Measurements from ENCODE around the gene HBD. TPM values are rescaled to one million over a fixed set of nuclear protein-coding genes. Genes with fewer than 3 reads are reported as not detected.

The HBD gene
- total RNA-seq, 1 experiment from 2014 or later, result 0.32 TPM

GRCh38 chr11:5233307-5233706, 976 bp downstream of the HBD start:
- DNase-seq (ENCODE audit: low read depth), result no peak

DNA sequence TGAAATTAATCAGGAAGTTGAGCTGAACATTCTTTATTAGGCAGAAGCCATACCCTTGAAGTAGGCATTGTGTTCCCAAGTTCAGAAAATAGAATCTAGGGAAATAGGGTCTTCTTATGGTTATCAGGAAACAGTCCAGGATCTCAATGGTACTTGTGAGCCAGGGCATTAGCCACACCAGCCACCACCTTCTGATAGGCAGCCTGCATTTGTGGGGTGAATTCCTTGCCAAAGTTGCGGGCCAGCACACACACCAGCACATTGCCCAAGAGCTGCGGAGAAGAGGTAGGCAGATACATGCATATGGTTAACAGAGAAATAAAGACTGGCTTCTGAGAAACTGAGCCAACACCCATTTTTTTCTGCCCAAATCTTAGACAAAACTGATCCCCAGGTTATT, 1.5 kb downstream of the HBD start:
- no peak for DNase-seq (ENCODE audit: low read depth)

- DNase-seq (ENCODE audit: low read depth), result no peak
Measured at GRCh38 chr11:5232176-5232575, 2.1 kb downstream of the HBD start.

GRCh38 chr11:5231111-5231510, 3.2 kb downstream of the HBD start:
- DNase-seq (ENCODE audit: low read depth), result no peak

- no peak for DNase-seq (ENCODE audit: low read depth)
Measured at GRCh38 chr11:5230266-5230665, 4.0 kb downstream of the HBD start.

- no peak for DNase-seq (ENCODE audit: low read depth)
Measured at GRCh38 chr11:5229796-5230195, 4.5 kb downstream of the HBD start.

DNA sequence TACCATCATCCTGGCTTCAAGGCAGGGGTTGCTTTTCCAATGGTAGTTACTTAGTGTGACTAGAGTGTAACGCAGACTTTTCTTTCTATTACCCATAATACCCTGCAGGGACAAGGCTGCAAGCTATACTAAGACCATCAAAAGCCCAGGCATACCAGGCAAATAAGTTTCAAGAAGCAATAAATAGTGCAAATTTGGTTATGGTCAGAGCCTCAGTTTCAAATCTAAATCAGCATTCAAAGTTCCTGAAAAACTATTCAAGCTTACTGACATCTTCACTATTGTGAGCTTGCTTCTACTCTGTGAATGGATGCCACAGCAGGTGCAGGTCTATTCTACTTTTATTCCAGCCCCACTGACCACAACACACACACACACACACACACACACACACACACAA, 4.9 kb downstream of the HBD start:
- DNase-seq (ENCODE audit: low read depth), result no peak

- DNase-seq (ENCODE audit: low read depth), result no peak
Measured at GRCh38 chr11:5228124-5228523, 6.2 kb downstream of the HBD start.

DNA sequence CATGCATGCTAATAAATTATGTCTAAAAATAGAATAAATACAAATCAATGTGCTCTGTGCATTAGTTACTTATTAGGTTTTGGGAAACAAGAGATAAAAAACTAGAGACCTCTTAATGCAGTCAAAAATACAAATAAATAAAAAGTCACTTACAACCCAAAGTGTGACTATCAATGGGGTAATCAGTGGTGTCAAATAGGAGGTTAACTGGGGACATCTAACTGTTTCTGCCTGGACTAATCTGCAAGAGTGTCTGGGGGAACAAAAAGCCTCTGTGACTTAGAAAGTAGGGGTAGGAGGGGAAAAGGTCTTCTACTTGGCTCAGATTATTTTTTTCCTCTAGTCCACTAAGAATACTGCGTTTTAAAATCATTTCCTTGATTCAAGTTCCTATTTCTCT, 6.6 kb downstream of the HBD start:
- DNase-seq (ENCODE audit: low read depth), result no peak

- no peak for DNase-seq (ENCODE audit: low read depth)
Measured at GRCh38 chr11:5226732-5227310, 7.5 kb downstream of the HBD start, which contains the start of gene HBB. Gene HBB, minus strand, starts transcription at chr11:5227071. Its CDS starts 50 bp downstream, at chr11:5227021.

GRCh38 chr11:5225480-5225871, 8.8 kb downstream of the HBD start:
- no peak for DNase-seq (ENCODE audit: low read depth)

DNA sequence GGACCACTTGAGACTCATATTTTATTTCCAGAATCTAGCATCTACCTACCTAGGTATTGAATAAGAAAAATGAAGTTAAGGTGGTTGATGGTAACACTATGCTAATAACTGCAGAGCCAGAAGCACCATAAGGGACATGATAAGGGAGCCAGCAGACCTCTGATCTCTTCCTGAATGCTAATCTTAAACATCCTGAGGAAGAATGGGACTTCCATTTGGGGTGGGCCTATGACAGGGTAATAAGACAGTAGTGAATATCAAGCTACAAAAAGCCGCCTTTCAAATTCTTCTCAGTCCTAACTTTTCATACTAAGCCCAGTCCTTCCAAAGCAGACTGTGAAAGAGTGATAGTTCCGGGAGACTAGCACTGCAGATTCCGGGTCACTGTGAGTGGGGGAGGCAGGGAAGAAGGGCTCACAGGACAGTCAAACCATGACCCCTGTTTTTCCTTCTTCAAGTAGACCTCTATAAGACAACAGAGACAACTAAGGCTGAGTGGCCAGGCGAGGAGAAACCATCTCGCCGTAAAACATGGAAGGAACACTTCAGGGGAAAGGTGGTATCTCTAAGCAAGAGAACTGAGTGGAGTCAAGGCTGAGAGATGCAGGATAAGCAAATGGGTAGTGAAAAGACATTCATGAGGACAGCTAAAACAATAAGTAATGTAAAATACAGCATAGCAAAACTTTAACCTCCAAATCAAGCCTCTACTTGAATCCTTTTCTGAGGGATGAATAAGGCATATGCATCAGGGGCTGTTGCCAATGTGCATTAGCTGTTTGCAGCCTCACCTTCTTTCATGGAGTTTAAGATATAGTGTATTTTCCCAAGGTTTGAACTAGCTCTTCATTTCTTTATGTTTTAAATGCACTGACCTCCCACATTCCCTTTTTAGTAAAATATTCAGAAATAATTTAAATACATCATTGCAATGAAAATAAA, 9.5 kb downstream of the HBD start:
- DNase-seq (ENCODE audit: low read depth), result no peak

DNA sequence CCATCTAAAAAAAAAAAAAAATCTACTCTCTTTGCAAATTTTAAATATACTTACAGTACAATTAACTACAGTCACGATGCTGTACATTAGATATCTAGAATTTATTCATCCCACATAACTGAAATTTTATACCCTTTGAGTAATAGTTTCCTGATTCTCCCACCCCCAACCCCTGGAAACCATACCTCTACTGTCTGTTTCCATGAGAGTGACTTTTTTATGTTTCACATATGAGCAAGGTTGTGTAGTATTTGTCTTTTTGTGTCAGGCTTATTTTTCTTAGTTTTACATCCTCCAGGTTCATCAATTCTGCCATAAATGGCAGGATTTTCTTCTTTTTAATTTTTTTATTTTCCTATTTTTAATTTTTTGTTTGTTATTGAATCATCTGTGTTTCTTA, 10.6 kb downstream of the HBD start:
- DNase-seq (ENCODE audit: low read depth), result no peak

DNA sequence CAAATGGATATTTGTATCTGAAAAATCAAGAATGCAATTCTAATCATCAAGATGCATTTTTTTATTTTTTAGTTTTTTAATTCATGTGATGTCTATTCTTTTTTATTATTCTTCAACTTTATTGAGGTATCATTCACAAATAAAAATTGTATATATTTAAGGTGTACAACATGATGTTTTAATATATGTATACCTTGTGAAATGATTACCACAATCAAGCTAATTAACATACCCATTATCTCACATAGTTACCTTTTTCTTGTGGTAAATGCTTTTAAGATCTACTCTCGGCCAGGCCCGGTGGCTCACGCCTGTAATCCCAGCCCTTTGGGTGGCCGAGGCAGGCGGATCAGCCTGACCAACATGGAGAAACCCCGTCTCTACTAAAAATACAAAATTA, 11.1 kb downstream of the HBD start:
- no peak for DNase-seq (ENCODE audit: low read depth)

DNA sequence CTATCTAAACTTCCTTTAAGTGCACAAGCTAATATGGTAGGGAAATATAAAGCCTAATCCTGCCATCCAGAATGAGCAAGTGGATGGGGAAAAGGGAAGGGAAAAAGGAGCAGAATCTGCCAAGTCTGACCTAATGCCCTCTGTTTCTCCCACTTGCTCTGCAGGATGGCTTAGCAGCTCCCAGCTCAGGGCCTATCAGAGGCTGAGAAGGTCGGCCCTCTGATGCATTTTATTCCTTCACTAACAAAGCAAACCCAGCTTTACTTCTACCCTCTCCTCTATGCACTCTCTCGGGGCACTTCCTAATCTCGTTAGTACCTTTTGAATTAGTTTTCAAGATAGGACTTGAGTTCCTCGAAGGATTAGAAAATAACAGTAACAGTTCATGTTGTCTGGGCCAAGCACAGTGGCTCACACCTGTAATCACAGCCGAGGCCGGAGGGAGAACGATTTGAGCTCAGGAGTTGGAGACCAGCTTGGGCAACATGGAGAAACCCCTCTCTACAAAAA, 23.9 kb downstream of the HBD start:
- no peak for DNase-seq (ENCODE audit: low read depth)

- DNase-seq (ENCODE audit: low read depth), result peak; percentile 80
Measured at GRCh38 chr11:5204787-5205186, 29.5 kb downstream of the HBD start.

DNA sequence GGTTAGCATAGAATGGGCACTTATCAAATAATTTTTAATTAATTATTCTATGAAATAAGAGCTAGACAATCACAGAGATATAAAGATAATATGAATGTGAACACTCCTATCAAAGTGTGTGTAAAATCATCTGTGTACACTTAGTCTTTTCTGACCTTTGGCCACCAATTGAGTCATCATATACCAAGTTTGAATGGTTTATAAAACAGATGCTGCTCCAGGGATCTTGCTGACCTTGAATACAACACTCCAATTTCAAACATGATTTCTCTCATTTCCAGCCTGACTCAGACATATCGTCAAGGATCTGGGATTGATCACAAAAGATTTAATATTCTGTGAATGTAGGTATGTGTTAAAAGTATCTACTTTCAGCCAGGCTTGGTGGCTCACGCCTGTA, 30.9 kb downstream of the HBD start:
- DNase-seq (ENCODE audit: low read depth), result peak; percentile 5

DNA sequence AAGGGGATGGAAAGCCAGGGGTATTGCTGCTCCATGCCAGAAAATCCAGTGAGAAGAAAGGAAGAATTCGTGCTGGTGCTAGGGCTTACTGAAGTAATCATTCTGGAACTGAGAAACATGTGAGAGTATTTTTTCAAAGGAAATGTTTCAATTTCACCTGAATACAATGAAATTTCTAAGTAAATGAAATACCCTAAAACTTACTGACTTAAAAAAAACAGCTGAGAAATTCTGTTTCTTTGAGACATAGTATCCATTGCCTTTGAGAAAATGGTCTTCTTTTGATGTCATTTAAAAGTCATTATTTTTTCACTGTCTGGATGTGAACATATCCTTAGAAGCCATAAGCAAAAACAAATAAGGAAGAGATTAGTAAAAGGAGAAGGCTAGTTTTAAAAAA, 33.7 kb downstream of the HBD start, which contains the start of gene OR51V1:
OR51V1 (minus strand) TSS at position 101 of the 400 bp plus-strand sequence; CDS start at position 101, 0 bp downstream.
- no peak for DNase-seq (ENCODE audit: low read depth)

GRCh38 chr11:5198285-5198684, 36.0 kb downstream of the HBD start:
- no peak for DNase-seq (ENCODE audit: low read depth)

DNA sequence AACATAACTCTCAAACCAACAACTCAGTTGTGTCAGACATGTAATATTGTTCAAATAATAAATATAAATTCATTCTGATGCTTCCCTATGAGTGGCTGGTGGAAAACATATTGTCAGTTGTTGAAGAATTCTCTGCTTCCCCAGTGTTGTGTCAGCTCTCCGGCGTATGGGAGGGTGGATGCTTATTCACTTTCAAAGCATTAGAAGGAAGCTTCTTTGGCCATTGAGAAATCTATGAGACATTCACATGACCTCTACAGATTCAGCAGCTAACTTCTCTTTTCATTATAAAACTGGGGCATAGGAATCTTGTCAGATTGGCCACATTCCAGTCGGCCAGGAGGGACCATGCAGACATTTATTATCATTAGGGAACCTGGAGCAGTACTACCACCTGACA, 36.7 kb downstream of the HBD start:
- peak; percentile 3 for DNase-seq (ENCODE audit: low read depth)

DNA sequence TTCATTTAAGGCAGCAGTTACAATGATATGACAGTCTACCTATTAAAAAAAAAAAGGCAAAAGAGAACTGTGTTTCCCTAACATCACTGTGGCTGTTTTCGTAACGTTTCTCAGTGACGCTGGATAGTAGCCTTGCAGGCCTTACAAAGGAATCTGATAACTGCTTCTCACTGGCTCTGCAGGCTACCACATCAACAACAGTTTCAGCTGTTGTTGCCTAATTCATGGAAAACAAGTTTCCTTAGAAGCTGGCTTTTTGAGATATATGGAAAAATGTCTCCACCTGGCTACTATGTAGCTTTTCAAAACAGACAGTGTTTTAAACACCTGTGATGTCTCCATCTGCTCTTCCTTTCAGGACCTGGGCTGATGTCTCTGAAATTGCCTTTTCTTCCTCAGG, 37.6 kb downstream of the HBD start:
- DNase-seq (ENCODE audit: low read depth), result no peak

GRCh38 chr11:5196067-5196466, 38.2 kb downstream of the HBD start:
- peak; percentile 22 for DNase-seq (ENCODE audit: low read depth)

DNA sequence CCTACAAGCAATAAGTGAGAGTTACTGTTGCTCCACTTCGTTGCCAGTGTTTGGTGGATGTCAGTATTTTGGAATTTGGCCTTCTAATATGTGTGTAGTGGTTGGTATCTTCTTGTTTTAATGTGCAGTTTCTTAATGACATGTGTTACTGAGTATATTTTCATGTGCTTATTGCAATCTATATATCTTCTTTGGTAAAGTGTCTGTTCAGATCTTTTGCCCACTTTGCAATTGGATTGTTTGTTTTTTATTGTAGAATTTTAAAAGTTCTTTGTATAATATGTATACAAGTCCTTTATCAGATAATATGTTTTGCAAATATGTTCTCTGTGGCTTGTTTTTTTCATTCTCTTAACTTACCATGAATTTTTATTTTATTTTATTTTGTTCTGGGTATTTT, 41.5 kb downstream of the HBD start:
- no peak for DNase-seq (ENCODE audit: low read depth)

All from M059J (cell line).